Endothelial cell (in vitro differentiated cells): ENCODE data around the gene NFXL1. TPM values are rescaled to one million over a fixed set of nuclear protein-coding genes. Genes with fewer than 3 reads are reported as not detected.

Experiments used
- DNase-seq: peaks from one replicate; pipeline ENCODE4 v3.0.0; 2021; ENCODE audit warnings: low spot score
- H3K27ac Mint-ChIP-seq: one replicate; pipeline ENCODE4 v1.8.0; 2021; ENCODE audit warnings: mixed read lengths, inconsistent platforms; ENCODE audit not compliant: unreplicated experiment
- H3K27me3 Mint-ChIP-seq: one replicate; pipeline ENCODE4 v1.8.0; 2021; ENCODE audit warnings: mild to moderate bottlenecking, moderate library complexity, mixed read lengths, inconsistent platforms; ENCODE audit not compliant: unreplicated experiment
- H3K36me3 Mint-ChIP-seq: one replicate; pipeline ENCODE4 v1.8.0; 2021; ENCODE audit warnings: mild to moderate bottlenecking, low read depth, mixed read lengths, inconsistent platforms; ENCODE audit not compliant: unreplicated experiment
- H3K4me1 Mint-ChIP-seq: one replicate; pipeline ENCODE4 v1.8.0; 2021; ENCODE audit warnings: mild to moderate bottlenecking, mixed read lengths, inconsistent platforms; ENCODE audit not compliant: unreplicated experiment
- H3K4me3 Mint-ChIP-seq: one replicate; pipeline ENCODE4 v1.8.0; 2021; ENCODE audit warnings: mild to moderate bottlenecking, mixed read lengths, inconsistent platforms; ENCODE audit not compliant: unreplicated experiment
- H3K9me3 Mint-ChIP-seq: one replicate; pipeline ENCODE4 v1.8.0; 2021; ENCODE audit warnings: mixed read lengths, inconsistent platforms; ENCODE audit not compliant: unreplicated experiment
- CTCF ChIP-seq: fragments of 200-600 bp; sonication (generic); IDR thresholded peaks from one replicate; pipeline ENCODE4 v1.5.0; 2021; ENCODE audit warnings: antibody characterized with exemption; ENCODE audit not compliant: unreplicated experiment
- total RNA-seq: library from RNA; stranded (reverse); fragmentation: NEBNext Ultra II Directional; extraction: Animal tissue kit (Norgen Biotek cat#: 25700); gene quantifications from one replicate; pipeline ENCODE4 v1.2.1, GENCODE V29; 2021; ENCODE audit not compliant: unreplicated experiment

Gene NFXL1
- total RNA-seq, 1 donor from 2014 or later: 20.0 TPM

DNA sequence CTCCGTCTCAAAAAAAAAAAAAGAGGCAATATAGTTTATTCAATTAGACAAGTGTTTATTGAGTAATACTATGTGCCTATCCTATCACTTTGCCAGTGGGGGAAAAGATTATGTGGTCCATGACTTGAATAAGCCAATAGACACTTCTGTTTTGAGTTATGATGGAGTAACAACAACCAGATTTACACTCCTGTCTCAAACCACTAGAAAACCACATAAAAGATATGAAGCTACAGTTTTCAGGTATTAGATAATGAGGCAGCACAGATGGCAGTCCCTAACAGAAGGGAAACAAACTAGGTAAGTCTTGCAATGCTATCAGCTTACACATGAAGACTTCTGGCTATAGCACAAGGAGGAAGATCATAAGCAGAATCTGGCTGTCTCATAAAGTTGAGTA lies 22.5 kb downstream of the NFXL1 start:
- Mint-ChIP-seq H3K9me3 (no peaks in the 10 kb centered on the region), H3K27me3 (no peaks in the 10 kb centered on the region), H3K4me1 (no peaks in the 10 kb centered on the region), H3K4me3 (no peak overlapping the region), H3K36me3 (peaks cover 8% of the 10 kb centered on the region), H3K27ac (no peak overlapping the region)
- DNase-seq: no peak
- TF ChIP-seq CTCF: no peak

GRCh38 chr4:47882228-47882627 lies 32.2 kb downstream of the NFXL1 start:
- H3K4me1 Mint-ChIP-seq: no peaks in the 10 kb centered on the region
- H3K36me3 Mint-ChIP-seq: peaks cover 13% of the 10 kb centered on the region
- no peak overlapping the region for H3K27ac Mint-ChIP-seq
- no peaks in the 10 kb centered on the region for H3K27me3 Mint-ChIP-seq
- DNase-seq: no peak
- H3K9me3 Mint-ChIP-seq: no peaks in the 10 kb centered on the region
- no peak for TF ChIP-seq CTCF
- no peak overlapping the region for H3K4me3 Mint-ChIP-seq

GRCh38 chr4:47879458-47879857 lies 34.9 kb downstream of the NFXL1 start:
- no peak for DNase-seq
- Mint-ChIP-seq H3K27ac (no peak overlapping the region), H3K9me3 (no peaks in the 10 kb centered on the region), H3K4me3 (no peak overlapping the region), H3K36me3 (peaks cover 25% of the 10 kb centered on the region), H3K4me1 (no peaks in the 10 kb centered on the region), H3K27me3 (no peaks in the 10 kb centered on the region)
- TF ChIP-seq CTCF: no peak

DNA sequence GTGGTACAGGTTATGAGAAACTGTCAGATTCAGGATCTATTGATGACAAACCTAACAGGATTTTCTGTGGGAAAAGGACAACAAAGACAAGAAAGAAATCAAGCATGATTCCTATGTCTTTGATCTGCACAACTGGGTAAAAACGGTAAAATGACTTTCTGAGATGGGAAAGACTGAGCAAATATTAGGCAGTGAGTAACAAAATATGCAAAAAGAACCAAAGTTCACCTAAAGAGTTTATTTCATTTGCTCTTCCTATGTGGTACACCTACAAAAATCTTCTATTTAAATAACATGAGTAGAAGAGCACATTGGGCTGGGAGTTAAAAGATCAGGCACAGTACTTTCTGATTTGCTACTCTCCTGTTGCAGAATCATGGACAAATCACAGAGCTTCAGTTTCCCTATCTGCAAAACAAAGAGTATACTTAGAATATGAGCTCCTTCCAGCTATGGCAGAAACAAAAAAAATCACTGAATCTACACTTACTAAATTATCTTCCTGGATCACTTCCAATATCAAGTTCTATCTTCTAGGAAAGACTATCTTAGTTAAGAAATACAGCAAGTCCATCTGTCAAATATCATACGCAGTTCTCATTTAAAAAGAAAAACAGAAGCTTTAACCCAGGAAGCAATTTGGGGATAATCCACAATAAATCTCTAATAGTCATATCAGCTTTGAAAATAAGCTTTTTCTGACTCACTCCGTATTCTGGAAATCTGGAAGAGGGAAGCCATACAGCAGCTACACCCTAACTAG lies 37.4 kb downstream of the NFXL1 start:
- Mint-ChIP-seq H3K27ac (no peak overlapping the region), H3K4me1 (no peaks in the 10 kb centered on the region), H3K27me3 (no peaks in the 10 kb centered on the region), H3K4me3 (no peak overlapping the region), H3K36me3 (peaks cover 36% of the 10 kb centered on the region), H3K9me3 (no peaks in the 10 kb centered on the region)
- DNase-seq: no peak
- TF ChIP-seq CTCF: no peak

DNA sequence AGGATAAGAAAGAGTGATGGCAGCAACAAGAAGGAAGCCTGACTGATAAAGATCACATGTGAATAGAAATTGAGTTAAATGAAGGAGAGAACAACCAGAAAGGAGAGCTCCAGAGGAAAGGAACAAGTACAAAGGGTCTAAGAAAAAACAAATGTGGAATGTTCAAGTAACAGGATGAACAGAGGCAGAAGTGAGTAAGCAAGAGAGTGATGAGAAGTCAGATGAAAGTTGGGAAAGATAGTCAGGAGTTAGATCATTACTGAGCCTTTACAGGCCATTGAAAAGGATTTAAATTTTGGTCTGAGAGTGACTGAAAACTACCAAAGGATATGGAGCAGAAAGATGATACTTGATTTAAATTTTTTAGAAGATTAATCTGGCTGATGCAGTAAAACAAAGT lies 38.1 kb downstream of the NFXL1 start:
- Mint-ChIP-seq H3K27ac (no peak overlapping the region), H3K27me3 (no peaks in the 10 kb centered on the region), H3K9me3 (no peaks in the 10 kb centered on the region), H3K4me3 (no peak overlapping the region), H3K4me1 (no peaks in the 10 kb centered on the region), H3K36me3 (peaks cover 33% of the 10 kb centered on the region)
- no peak for DNase-seq
- TF ChIP-seq CTCF: no peak
